ENCODE measurements around the gene SLC49A4. TPM values are rescaled to one million over a fixed set of nuclear protein-coding genes. Genes with fewer than 3 reads are reported as not detected.

SLC49A4 gene
- total RNA-seq, 1 donor from 2014 or later: 14.5 TPM

- Histone ChIP-seq H3K4me1 (peaks cover 7% of the 10 kb centered on the region), H3K36me3 (peaks cover 45% of the 10 kb centered on the region), H3K27ac (replicated peaks) (no peak overlapping the region), H3K27me3 (ENCODE audit: low read depth) (no peaks in the 10 kb centered on the region), H3K4me3 (no peak overlapping the region), H3K9me3 (replicated peaks) (no peaks in the 10 kb centered on the region)
- no peak for TF ChIP-seq CTCF (IDR thresholded peaks at IDR 0.05; ENCODE audit: borderline replicate concordance)
- intact Hi-C loops (cut with micrococcal nuclease): no loop called here
- no peak for DNase-seq
Measured at GRCh38 chr3:122755491-122755890, 39.4 kb upstream of the SLC49A4 start.

- H3K27me3 ChIP-seq (ENCODE audit: low read depth): no peaks in the 10 kb centered on the region
- intact Hi-C loops (cut with micrococcal nuclease): no loop called here
- H3K4me3 ChIP-seq: no peak overlapping the region
- H3K36me3 ChIP-seq: peaks cover 12% of the 10 kb centered on the region
- no peak for DNase-seq
- TF ChIP-seq CTCF (IDR thresholded peaks at IDR 0.05; ENCODE audit: borderline replicate concordance): no peak
- H3K27ac ChIP-seq (replicated peaks): no peak overlapping the region
- H3K9me3 ChIP-seq (replicated peaks): no peaks in the 10 kb centered on the region
- peaks cover 12% of the 10 kb centered on the region for H3K4me1 ChIP-seq
Measured at GRCh38 chr3:122758877-122759560, 35.9 kb upstream of the SLC49A4 start.

GRCh38 chr3:122760453-122761271 is 34.2 kb upstream of the SLC49A4 start:
- Histone ChIP-seq H3K9me3 (replicated peaks) (no peaks in the 10 kb centered on the region), H3K36me3 (peaks cover 13% of the 10 kb centered on the region), H3K27me3 (ENCODE audit: low read depth) (no peaks in the 10 kb centered on the region), H3K4me3 (no peak overlapping the region), H3K4me1 (peaks cover 12% of the 10 kb centered on the region), H3K27ac (replicated peaks) (no peak overlapping the region)
- no peak for DNase-seq
- intact Hi-C loops (cut with micrococcal nuclease): no loop called here
- TF ChIP-seq CTCF (IDR thresholded peaks at IDR 0.05; ENCODE audit: borderline replicate concordance): no peak

- intact Hi-C loops (cut with micrococcal nuclease): no loop called here
- Histone ChIP-seq H3K36me3 (peaks cover 34% of the 10 kb centered on the region), H3K4me3 (no peak overlapping the region), H3K27ac (replicated peaks) (no peak overlapping the region), H3K9me3 (replicated peaks) (no peaks in the 10 kb centered on the region), H3K27me3 (ENCODE audit: low read depth) (no peaks in the 10 kb centered on the region), H3K4me1 (no peaks in the 10 kb centered on the region)
- no peak for DNase-seq
- TF ChIP-seq CTCF (IDR thresholded peaks at IDR 0.05; ENCODE audit: borderline replicate concordance): no peak
Measured at GRCh38 chr3:122766430-122766829, 28.4 kb upstream of the SLC49A4 start.

- Histone ChIP-seq H3K9me3 (replicated peaks) (no peaks in the 10 kb centered on the region), H3K27me3 (ENCODE audit: low read depth) (no peaks in the 10 kb centered on the region), H3K27ac (replicated peaks) (peak overlapping the region; percentile 42), H3K36me3 (peaks cover 34% of the 10 kb centered on the region), H3K4me3 (no peak overlapping the region), H3K4me1 (peaks cover 5% of the 10 kb centered on the region)
- intact Hi-C loops (cut with micrococcal nuclease): no loop called here
- DNase-seq: no peak
- TF ChIP-seq CTCF (IDR thresholded peaks at IDR 0.05; ENCODE audit: borderline replicate concordance): no peak
Measured at GRCh38 chr3:122767540-122768372, 27.1 kb upstream of the SLC49A4 start.

Data from left ventricle myocardium inferior (tissue), 1 donor.